Osteocyte (in vitro differentiated cells): ENCODE measurements around the gene AKAP13. TPM values are rescaled to one million over a fixed set of nuclear protein-coding genes. Genes with fewer than 3 reads are reported as not detected.
A peak's percentile ranks its signal among the peaks of the same experiment; 100 is the strongest.

Experiments used
- DNase-seq: peaks from one replicate; pipeline ENCODE4 v3.0.0; 2021; ENCODE audit warnings: mixed read lengths; ENCODE audit not compliant: unreplicated experiment; ENCODE audit errors: extremely low spot score
- H3K27ac Mint-ChIP-seq: one replicate; pipeline ENCODE4 v1.8.0; 2021; ENCODE audit warnings: mild to moderate bottlenecking, mixed read lengths; ENCODE audit not compliant: unreplicated experiment
- H3K27me3 Mint-ChIP-seq: one replicate; pipeline ENCODE4 v1.8.0; 2021; ENCODE audit warnings: mixed read lengths; ENCODE audit not compliant: unreplicated experiment
- H3K36me3 Mint-ChIP-seq: one replicate; pipeline ENCODE4 v1.8.0; 2021; ENCODE audit warnings: mixed read lengths; ENCODE audit not compliant: unreplicated experiment
- H3K4me1 Mint-ChIP-seq: one replicate; pipeline ENCODE4 v1.8.0; 2021; ENCODE audit warnings: mixed read lengths; ENCODE audit not compliant: unreplicated experiment
- H3K4me3 Mint-ChIP-seq: one replicate; pipeline ENCODE4 v1.8.0; 2021; ENCODE audit warnings: mild to moderate bottlenecking, moderate library complexity, mixed read lengths; ENCODE audit not compliant: unreplicated experiment
- H3K9me3 Mint-ChIP-seq: one replicate; pipeline ENCODE4 v1.8.0; 2021; ENCODE audit warnings: mixed read lengths; ENCODE audit not compliant: unreplicated experiment
- CTCF ChIP-seq: fragments of 200-600 bp; sonication (generic); IDR thresholded peaks from 2 replicates; pipeline ENCODE4 v1.5.0; 2021; ENCODE audit warnings: antibody characterized with exemption, mild to moderate bottlenecking, moderate library complexity
- total RNA-seq: library from RNA; stranded (reverse); gene quantifications from 2 replicates; pipeline ENCODE4 v1.2.1, GENCODE V29; 2021

The AKAP13 gene
- total RNA-seq, 1 donor from 2014 or later, result 146 TPM

GRCh38 chr15:85642065-85642692 is 261.8 kb downstream of the AKAP13 start:
- DNase-seq, result no peak
- Mint-ChIP-seq H3K4me1 (peaks cover 33% of the 10 kb centered on the region), H3K27me3 (no peaks in the 10 kb centered on the region), H3K4me3 (no peak overlapping the region), H3K36me3 (peaks cover 42% of the 10 kb centered on the region), H3K9me3 (no peaks in the 10 kb centered on the region), H3K27ac (peak overlapping the region; percentile 88)
- no peak for TF ChIP-seq CTCF

- H3K36me3 Mint-ChIP-seq, result peaks cover 40% of the 10 kb centered on the region
- no peak for TF ChIP-seq CTCF
- H3K27ac Mint-ChIP-seq, result peak overlapping the region; percentile 88
- DNase-seq, result no peak
- peaks cover 33% of the 10 kb centered on the region for H3K4me1 Mint-ChIP-seq
- H3K27me3 Mint-ChIP-seq, result no peaks in the 10 kb centered on the region
- no peaks in the 10 kb centered on the region for H3K9me3 Mint-ChIP-seq
- no peak overlapping the region for H3K4me3 Mint-ChIP-seq
Observed at GRCh38 chr15:85642693-85643066, 262.3 kb downstream of the AKAP13 start.

GRCh38 chr15:85646538-85647091 is 266.2 kb downstream of the AKAP13 start:
- TF ChIP-seq CTCF, result no peak
- Mint-ChIP-seq H3K27me3 (no peaks in the 10 kb centered on the region), H3K4me1 (peaks cover 23% of the 10 kb centered on the region), H3K9me3 (no peaks in the 10 kb centered on the region), H3K36me3 (peaks cover 31% of the 10 kb centered on the region), H3K4me3 (no peak overlapping the region), H3K27ac (no peak overlapping the region)
- DNase-seq, result no peak

- Mint-ChIP-seq H3K27ac (peak overlapping the region; percentile 72), H3K27me3 (no peaks in the 10 kb centered on the region), H3K4me3 (no peak overlapping the region), H3K9me3 (no peaks in the 10 kb centered on the region), H3K36me3 (peaks cover 31% of the 10 kb centered on the region), H3K4me1 (peaks cover 18% of the 10 kb centered on the region)
- no peak for TF ChIP-seq CTCF
- no peak for DNase-seq
Observed at GRCh38 chr15:85649372-85649771, 269.0 kb downstream of the AKAP13 start.

GRCh38 chr15:85651548-85651947 is 271.1 kb downstream of the AKAP13 start:
- H3K27me3 Mint-ChIP-seq, result no peaks in the 10 kb centered on the region
- no peak for DNase-seq
- no peak for TF ChIP-seq CTCF
- no peaks in the 10 kb centered on the region for H3K9me3 Mint-ChIP-seq
- H3K4me3 Mint-ChIP-seq, result no peak overlapping the region
- peaks cover 31% of the 10 kb centered on the region for H3K36me3 Mint-ChIP-seq
- peaks cover 32% of the 10 kb centered on the region for H3K4me1 Mint-ChIP-seq
- no peak overlapping the region for H3K27ac Mint-ChIP-seq
